Prostate gland (tissue), 1 donor: ENCODE data around the gene LRP2.

ENCODE experiments used
- POLR2A ChIP-seq: fragments of 450-650 bp; IDR thresholded peaks from one replicate; pipeline ENCODE4 v1.6.1; 2016; ENCODE audit warnings: antibody characterized with exemption, mild to moderate bottlenecking
- POLR2AphosphoS5 ChIP-seq: sonication (generic); formaldehyde crosslinking; IDR thresholded peaks from one replicate; pipeline ENCODE4 v1.6.1; 2017; ENCODE audit warnings: antibody characterized with exemption

GRCh38 chr2:169221745-169222369, 140.5 kb downstream of the LRP2 start:
- TF ChIP-seq POLR2AphosphoS5, result no peak
- TF ChIP-seq POLR2A, result no peak
